ENCODE data around the gene HIP1.

- TF ChIP-seq CTCF (IDR thresholded peaks at IDR 0.05; ENCODE audit: low read depth, low read length, poor library complexity, severe bottlenecking) (no peak), EZH2phosphoT487 (IDR thresholded peaks at IDR 0.05; ENCODE audit: borderline replicate concordance, low read length) (no peak)
Observed at GRCh38 chr7:75772081-75773077, 33.6 kb upstream of the HIP1 start, which contains the start of gene CCL26.
